SK-N-SH (cell line): ENCODE results near the gene BRD9. TPM values are rescaled to one million over a fixed set of nuclear protein-coding genes. Genes with fewer than 3 reads are reported as not detected.

Experiments
- CTCF ChIA-PET: fragments of 300-600, 350-600 bp; formaldehyde crosslinking; extraction: SDS; loops from one replicate; lab custom pipeline; 2021; lab: Yijun Ruan, JAX
- POLR2A ChIA-PET: fragments of 350-600 bp; sonication (Branson Sonifier 250); formaldehyde crosslinking; extraction: SDS; loops from one replicate; lab custom pipeline; 2020; ENCODE audit warnings: antibody characterized with exemption, inconsistent platforms; lab: Yijun Ruan, JAX
- DNase-seq: peaks from one replicate; pipeline ENCODE4 v3.0.0; 2012
- H2AFZ ChIP-seq: fragments of 200-600 bp; sonication (generic); 2 replicates; pipeline ENCODE4 v1.8.1; 2016; ENCODE audit warnings: antibody characterized with exemption, mild to moderate bottlenecking, low read depth
- H3F3A ChIP-seq: fragments of 200-600 bp; sonication (generic); replicated peaks from 2 replicates; pipeline ENCODE3; 2016; ENCODE audit warnings: antibody characterized with exemption, mild to moderate bottlenecking; ENCODE audit not compliant: insufficient read depth
- H3K27ac ChIP-seq, 2 experiments: fragments of 200-500 bp in 1 of 2; fragments of 200-600 bp in 1 of 2; sonication (Bioruptor generic) in 1 of 2; sonication (generic), shearing (Covaris generic) in 1 of 2; 2 replicates each; pipeline versions ENCODE4 v1.5.1 to v1.6.1; 2014 to 2016; ENCODE audit warnings: low read depth in 2 of 2, inconsistent platforms in 1 of 2, low read length in 1 of 2, mild to moderate bottlenecking in 1 of 2, mixed read lengths in 1 of 2
- H3K27me3 ChIP-seq: fragments of 200-600 bp; sonication (generic), shearing (Covaris generic); 2 replicates; pipeline ENCODE4 v1.6.1; 2016; ENCODE audit warnings: mixed run types; ENCODE audit not compliant: insufficient read depth
- H3K36me3 ChIP-seq, 2 experiments: fragments of 200-500 bp in 1 of 2; fragments of 200-600 bp in 1 of 2; sonication (Bioruptor generic) in 1 of 2; sonication (generic) in 1 of 2; replicated peaks in 1 of 2; 2 replicates each; pipeline versions ENCODE3 to v1.5.1; 2014 to 2016; ENCODE audit warnings: low read length in 1 of 2, mild to moderate bottlenecking in 1 of 2; ENCODE audit not compliant: insufficient read depth in 2 of 2, control insufficient read depth in 1 of 2
- H3K4me1 ChIP-seq, 2 experiments: fragments of 200-500 bp in 1 of 2; fragments of 200-600 bp in 1 of 2; sonication (Bioruptor generic) in 1 of 2; sonication (generic), shearing (Covaris generic) in 1 of 2; 2 replicates each; pipeline versions ENCODE4 v1.5.1 to v1.6.1; 2014 to 2016; ENCODE audit warnings: low read depth in 1 of 2, low read length in 1 of 2, mixed run types in 1 of 2; ENCODE audit not compliant: insufficient read depth in 2 of 2, control insufficient read depth in 1 of 2
- H3K4me2 ChIP-seq: fragments of 200-600 bp; sonication (generic), shearing (Covaris generic); 2 replicates; pipeline ENCODE4 v1.6.1; 2017; ENCODE audit warnings: mixed run types
- H3K4me3 ChIP-seq, 2 experiments: fragments of 200-500 bp in 1 of 2; fragments of 200-600 bp in 1 of 2; sonication (Bioruptor generic) in 1 of 2; sonication (generic), shearing (Covaris generic) in 1 of 2; 2 replicates each; pipeline versions ENCODE4 v1.5.1 to v1.8.1; 2014 to 2016; ENCODE audit warnings: low read depth in 2 of 2, inconsistent platforms in 1 of 2, low read length in 1 of 2, mild to moderate bottlenecking in 1 of 2, mixed read lengths in 1 of 2, moderate library complexity in 1 of 2
- H3K79me2 ChIP-seq: fragments of 200-600 bp; sonication (generic); 2 replicates; pipeline ENCODE4 v1.8.1; 2017; ENCODE audit warnings: mild to moderate bottlenecking; ENCODE audit not compliant: insufficient read depth
- H3K9ac ChIP-seq: fragments of 200-600 bp; sonication (generic); 2 replicates; pipeline ENCODE4 v1.6.1; 2017; ENCODE audit warnings: mixed run types
- H3K9me2 ChIP-seq: fragments of 200-600 bp; sonication (generic); 2 replicates; pipeline ENCODE4 v1.6.1; 2017; ENCODE audit warnings: mixed run types
- H3K9me3 ChIP-seq: fragments of 200-600 bp; sonication (generic); 2 replicates; pipeline ENCODE4 v1.6.1; 2017; ENCODE audit warnings: mixed run types, mild to moderate bottlenecking, moderate library complexity
- H4K20me1 ChIP-seq: fragments of 200-600 bp; sonication (generic); 2 replicates; pipeline ENCODE4 v1.6.1; 2017; ENCODE audit warnings: mild to moderate bottlenecking, mixed run types; ENCODE audit not compliant: insufficient read depth
- CHD2 ChIP-seq: fragments of 150-350 bp; IDR thresholded peaks from 2 replicates; pipeline ENCODE4 v1.6.1; 2018; ENCODE audit warnings: low read length; ENCODE audit not compliant: partially characterized antibody
- ELF1 ChIP-seq: IDR thresholded peaks from 2 replicates; pipeline ENCODE4 v1.4.0; 2012
- EP300 ChIP-seq, 2 experiments: IDR thresholded peaks; 2 replicates each; pipeline versions ENCODE4 v1.4.0 to v1.6.1; 2012; ENCODE audit warnings: borderline replicate concordance in 1 of 2, low read depth in 1 of 2, low read length in 1 of 2
- EZH2phosphoT487 ChIP-seq: fragments of 200-600 bp; sonication (generic); IDR thresholded peaks from 2 replicates; pipeline ENCODE4 v1.6.1; 2017; ENCODE audit warnings: low read depth, mixed run types, mild to moderate bottlenecking, antibody characterized with exemption, moderate library complexity, borderline replicate concordance
- FOXJ3 ChIP-seq: sonication (generic); formaldehyde crosslinking; IDR thresholded peaks from 2 replicates; pipeline ENCODE4 v1.5.1; 2020; ENCODE audit warnings: mild to moderate bottlenecking, missing genetic modification reagents
- GATA2 ChIP-seq: sonication (generic); formaldehyde crosslinking; IDR thresholded peaks from 2 replicates; pipeline ENCODE4 v1.5.0; 2020; ENCODE audit warnings: mild to moderate bottlenecking, missing genetic modification reagents
- MAX ChIP-seq: IDR thresholded peaks from 2 replicates; pipeline ENCODE4 v1.4.0; 2012; ENCODE audit warnings: low read depth
- MEF2A ChIP-seq: IDR thresholded peaks from 2 replicates; pipeline ENCODE4 v1.4.0; 2012; ENCODE audit warnings: low read depth, borderline replicate concordance
- NFIC ChIP-seq: IDR thresholded peaks from 2 replicates; pipeline ENCODE4 v1.4.0; 2012; ENCODE audit warnings: borderline replicate concordance
- NRF1 ChIP-seq: IDR thresholded peaks from 2 replicates; pipeline ENCODE4 v1.6.1; 2012; ENCODE audit warnings: low read depth, mild to moderate bottlenecking, low read length
- PBX3 ChIP-seq: IDR thresholded peaks from 2 replicates; pipeline ENCODE4; 2012
- RAD21 ChIP-seq: IDR thresholded peaks from 2 replicates; pipeline ENCODE4 v1.6.1; 2012; ENCODE audit warnings: mild to moderate bottlenecking, low read length
- RXRA ChIP-seq: IDR thresholded peaks from 2 replicates; pipeline ENCODE4 v1.4.0; 2012; ENCODE audit warnings: low read depth, mild to moderate bottlenecking, borderline replicate concordance
- SMC3 ChIP-seq: IDR thresholded peaks from 2 replicates; pipeline ENCODE4 v1.6.1; 2012; ENCODE audit warnings: low read depth, low read length, improper control_type of control experiment
- TCF12 ChIP-seq: IDR thresholded peaks from 2 replicates; pipeline ENCODE4 v1.4.0; 2012
- TEAD4 ChIP-seq: IDR thresholded peaks from 2 replicates; pipeline ENCODE4 v1.4.0; 2012; ENCODE audit warnings: mild to moderate bottlenecking, borderline replicate concordance; ENCODE audit not compliant: insufficient read depth
- USF1 ChIP-seq: IDR thresholded peaks from 2 replicates; pipeline ENCODE4 v1.4.0; 2012; ENCODE audit warnings: low read depth, borderline replicate concordance
- ZBTB33 ChIP-seq: IDR thresholded peaks from 2 replicates; pipeline ENCODE4 v1.4.0; 2012; ENCODE audit warnings: low read depth, borderline replicate concordance
- WGBS: methylation state at CpG from one replicate; pipeline ENCODE4 v1.1.6; 2017; ENCODE audit warnings: low lambda C conversion rate; 5-methylcytosine and 5-hydroxymethylcytosine counted together
- polyA plus RNA-seq, 3 experiments: library from polyadenylated mRNA; depleted of rRNA; stranded (reverse); fragments of >200 nt; gene quantifications; 2 replicates each; pipeline ENCODE4 v1.2.3, GENCODE V29; 2012

Gene BRD9
- polyA plus RNA-seq, 1 of the 3 experiments (the other 2 are of a cell fraction), result 19.5 TPM

GRCh38 chr5:920321-920720 lies 27.7 kb upstream of the BRD9 start:
- whole genome bisulfite sequencing, result 96% methylated on average over 7 of the region's 7 CpGs
- peaks cover 15 to 36% of the 10 kb centered on the region in 2 experiments for H3K36me3 ChIP-seq
- no peaks in the 10 kb centered on the region for H3K79me2 ChIP-seq
- H3F3A ChIP-seq, result no peaks in the 10 kb centered on the region
- H4K20me1 ChIP-seq, result no peaks in the 10 kb centered on the region
- TF ChIP-seq ZBTB33 (no peak), TEAD4 (no peak), EP300 (IDR thresholded peaks at IDR 0.05; ENCODE audit: borderline replicate concordance in 1 of 2, low read depth in 1 of 2, low read length in 1 of 2) (no peak), SMC3 (no peak), USF1 (no peak), CHD2 (no peak), ELF1 (no peak), EZH2phosphoT487 (no peak), TCF12 (no peak), MAX (no peak), RXRA (no peak), PBX3 (no peak)
- POLR2A ChIA-PET, result no interaction called here
- no peak overlapping the region for H3K27ac ChIP-seq
- no peaks in the 10 kb centered on the region for H3K9me3 ChIP-seq
- no peaks in the 10 kb centered on the region for H3K9me2 ChIP-seq
- CTCF ChIA-PET, result interaction anchor here (1.0 to 9.2 kb wide), 6 partner anchors 17 to 253 kb away, joined by 4 to 119 read pairs (median 4); partner anchors contain the start of gene NKD2
- no peak for DNase-seq
- no peak overlapping the region for H3K4me2 ChIP-seq
- no peak overlapping the region; a peak in 1 of 4 replicates for H3K4me3 ChIP-seq
- no peak overlapping the region for H3K9ac ChIP-seq
- no peaks in the 10 kb centered on the region for H3K27me3 ChIP-seq
- no peak overlapping the region for H2AFZ ChIP-seq
- H3K4me1 ChIP-seq, result no peaks in the 10 kb centered on the region

- Histone ChIP-seq H3K27ac (no peak overlapping the region), H3K79me2 (peaks cover 4% of the 10 kb centered on the region; the same call in 1 of the 2 replicates), H3K4me3 (no peak overlapping the region), H2AFZ (no peak overlapping the region), H3K27me3 (no peaks in the 10 kb centered on the region), H3K36me3 (peaks cover 15 to 43% of the 10 kb centered on the region in 2 experiments), H3K9me2 (no peaks in the 10 kb centered on the region), H4K20me1 (no peaks in the 10 kb centered on the region), H3K4me2 (no peak overlapping the region), H3K9me3 (no peaks in the 10 kb centered on the region), H3K4me1 (no peaks in the 10 kb centered on the region), H3K9ac (no peak overlapping the region), H3F3A (no peaks in the 10 kb centered on the region)
- WGBS, result 87% methylated on average over 9 of the region's 9 CpGs
- no peak for DNase-seq
- POLR2A ChIA-PET, result interaction anchor here (0.6 kb wide), 2 partner anchors 362 to 596 kb away, joined by 4 to 5 read pairs; no protein-coding TSS in a partner anchor
- CTCF ChIA-PET, result interaction anchor here (0.7 to 9.2 kb wide), 8 partner anchors 16 to 254 kb away, joined by 3 to 119 read pairs (median 4); partner anchors contain the start of gene NKD2
- no peak for TF ChIP-seq TEAD4
- TF ChIP-seq ZBTB33, result no peak
- no peak for TF ChIP-seq FOXJ3 (CRISPR knock-in tag)
- TF ChIP-seq NFIC, result no peak
- TF ChIP-seq GATA2, result no peak
- TF ChIP-seq NRF1, result no peak
- no peak for TF ChIP-seq RAD21
- TF ChIP-seq MEF2A, result no peak
Observed at GRCh38 chr5:919356-920000, 26.9 kb upstream of the BRD9 start.
